ENCODE results near the gene ACOX2.

The ACOX2 gene

DNA sequence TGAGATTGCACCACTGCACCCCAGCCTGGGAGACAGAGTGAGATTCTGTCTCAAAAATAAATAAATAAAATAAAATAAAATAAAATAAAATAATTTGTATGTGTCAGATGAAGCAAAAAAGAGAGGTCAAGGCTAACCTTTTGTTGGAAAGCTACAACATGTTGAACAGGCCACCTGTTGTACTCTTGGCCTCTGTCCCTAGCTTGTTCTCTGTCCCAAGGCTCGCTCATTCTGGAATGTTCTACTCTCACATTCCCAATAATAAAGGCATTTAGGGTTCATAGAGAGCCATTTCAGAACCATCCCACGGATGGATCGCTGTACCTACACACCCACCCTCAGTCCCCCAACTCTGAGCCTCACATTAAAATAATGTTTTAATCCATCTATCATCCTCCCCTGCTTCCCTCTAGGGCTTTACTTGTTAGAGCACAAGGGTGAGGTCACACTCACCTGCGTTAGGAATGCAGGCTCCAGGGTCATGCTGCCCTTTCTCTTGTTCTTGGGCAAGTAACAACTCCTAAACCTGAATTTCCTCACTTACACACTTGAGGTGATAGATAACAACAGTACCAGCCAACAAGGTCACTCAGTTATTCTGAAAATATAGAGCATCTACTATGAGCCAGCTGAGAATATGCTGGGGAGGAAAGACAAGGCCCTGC, 70.0 kb downstream of the ACOX2 start:
- Mint-ChIP-seq H3K36me3 (no peaks in the 10 kb centered on the region), H3K27me3 (no peaks in the 10 kb centered on the region), H3K4me3 (no peak overlapping the region), H3K27ac (no peak overlapping the region), H3K4me1 (ENCODE audit: low read depth) (peaks cover 28% of the 10 kb centered on the region), H3K9me3 (ENCODE audit: low read depth) (no peaks in the 10 kb centered on the region)

DNA sequence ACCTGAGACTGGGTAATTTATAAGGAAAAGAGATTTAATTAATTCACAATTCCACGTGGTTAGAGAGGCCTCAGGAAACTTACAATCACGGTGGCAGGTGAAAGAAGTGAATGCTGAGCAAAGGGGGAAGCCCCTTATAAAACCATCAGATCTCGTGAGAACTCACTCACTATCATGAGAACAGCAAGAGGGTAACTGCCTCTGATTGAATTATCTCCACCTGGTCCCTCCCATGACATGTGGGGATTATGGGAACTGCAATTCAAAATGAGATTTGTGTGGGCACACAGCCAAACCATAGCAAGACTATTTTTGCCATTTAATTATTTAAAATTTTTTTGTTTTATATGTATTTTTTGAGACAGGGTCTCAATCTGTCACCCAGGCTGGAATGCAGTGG, 72.1 kb downstream of the ACOX2 start:
- Mint-ChIP-seq H3K27ac (no peak overlapping the region), H3K9me3 (ENCODE audit: low read depth) (no peaks in the 10 kb centered on the region), H3K4me1 (ENCODE audit: low read depth) (peaks cover 14% of the 10 kb centered on the region), H3K4me3 (no peak overlapping the region), H3K27me3 (no peaks in the 10 kb centered on the region), H3K36me3 (no peaks in the 10 kb centered on the region)

- Mint-ChIP-seq H3K27ac (no peak overlapping the region), H3K4me1 (ENCODE audit: low read depth) (peaks cover 14% of the 10 kb centered on the region), H3K9me3 (ENCODE audit: low read depth) (no peaks in the 10 kb centered on the region), H3K4me3 (peak overlapping the region; percentile 67), H3K36me3 (no peaks in the 10 kb centered on the region), H3K27me3 (no peaks in the 10 kb centered on the region)
These were observed 73.1 kb downstream of the ACOX2 start for GRCh38 chr3:58463942-58464271.

- Mint-ChIP-seq H3K9me3 (ENCODE audit: low read depth) (no peaks in the 10 kb centered on the region), H3K27ac (no peak overlapping the region), H3K27me3 (no peaks in the 10 kb centered on the region), H3K4me3 (peak overlapping the region; percentile 67), H3K4me1 (ENCODE audit: low read depth) (peaks cover 14% of the 10 kb centered on the region), H3K36me3 (no peaks in the 10 kb centered on the region)
These were observed 73.6 kb downstream of the ACOX2 start for GRCh38 chr3:58463181-58463941.

GRCh38 chr3:58462829-58463180, 74.2 kb downstream of the ACOX2 start:
- Mint-ChIP-seq H3K27me3 (no peaks in the 10 kb centered on the region), H3K4me3 (no peak overlapping the region), H3K4me1 (ENCODE audit: low read depth) (peaks cover 14% of the 10 kb centered on the region), H3K36me3 (no peaks in the 10 kb centered on the region), H3K9me3 (ENCODE audit: low read depth) (no peaks in the 10 kb centered on the region), H3K27ac (no peak overlapping the region)

- Mint-ChIP-seq H3K27me3 (no peaks in the 10 kb centered on the region), H3K4me3 (no peak overlapping the region), H3K9me3 (ENCODE audit: low read depth) (peaks cover 4% of the 10 kb centered on the region), H3K27ac (no peak overlapping the region), H3K4me1 (ENCODE audit: low read depth) (peaks cover 9% of the 10 kb centered on the region), H3K36me3 (peaks cover 17% of the 10 kb centered on the region)
These were observed 77.8 kb downstream of the ACOX2 start for GRCh38 chr3:58459160-58459559.
